ENCODE data around the gene MAZ.
"Not testable (repeated sequence)": the region's sequence is repeated elsewhere in the genome, so short reads cannot be mapped to it uniquely, and the experiment has no call there.

MAZ gene

DNA sequence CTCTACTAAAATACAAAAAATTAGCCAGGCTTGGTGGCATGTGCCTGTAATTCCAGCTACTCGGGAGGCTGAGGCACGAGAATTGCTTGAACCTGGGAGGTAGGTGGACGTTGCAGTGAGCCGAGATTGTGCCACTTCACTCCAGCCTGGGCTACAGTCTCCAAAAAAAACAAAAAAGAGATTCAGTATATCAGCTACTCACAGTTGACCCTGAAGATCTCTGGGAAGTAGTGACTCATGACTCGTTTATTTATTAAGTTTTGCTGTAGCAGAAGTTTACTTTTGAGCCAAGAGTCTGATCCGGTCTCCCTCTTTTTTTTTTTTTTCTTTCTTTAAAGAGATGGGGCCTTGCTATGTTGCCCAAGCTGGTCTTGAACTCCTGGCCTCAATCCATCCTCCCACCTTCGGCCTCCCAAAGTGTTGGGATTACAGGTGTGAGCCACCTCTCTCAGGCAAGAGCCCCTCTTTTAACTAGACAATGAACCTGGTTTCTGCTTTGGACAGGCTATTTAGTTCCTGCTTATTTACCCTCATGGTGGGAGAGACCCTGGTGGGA lies 18.3 kb downstream of the MAZ start:
- peak; percentile 57 for DNase-seq (ENCODE audit: low read depth, low spot score)

DNA sequence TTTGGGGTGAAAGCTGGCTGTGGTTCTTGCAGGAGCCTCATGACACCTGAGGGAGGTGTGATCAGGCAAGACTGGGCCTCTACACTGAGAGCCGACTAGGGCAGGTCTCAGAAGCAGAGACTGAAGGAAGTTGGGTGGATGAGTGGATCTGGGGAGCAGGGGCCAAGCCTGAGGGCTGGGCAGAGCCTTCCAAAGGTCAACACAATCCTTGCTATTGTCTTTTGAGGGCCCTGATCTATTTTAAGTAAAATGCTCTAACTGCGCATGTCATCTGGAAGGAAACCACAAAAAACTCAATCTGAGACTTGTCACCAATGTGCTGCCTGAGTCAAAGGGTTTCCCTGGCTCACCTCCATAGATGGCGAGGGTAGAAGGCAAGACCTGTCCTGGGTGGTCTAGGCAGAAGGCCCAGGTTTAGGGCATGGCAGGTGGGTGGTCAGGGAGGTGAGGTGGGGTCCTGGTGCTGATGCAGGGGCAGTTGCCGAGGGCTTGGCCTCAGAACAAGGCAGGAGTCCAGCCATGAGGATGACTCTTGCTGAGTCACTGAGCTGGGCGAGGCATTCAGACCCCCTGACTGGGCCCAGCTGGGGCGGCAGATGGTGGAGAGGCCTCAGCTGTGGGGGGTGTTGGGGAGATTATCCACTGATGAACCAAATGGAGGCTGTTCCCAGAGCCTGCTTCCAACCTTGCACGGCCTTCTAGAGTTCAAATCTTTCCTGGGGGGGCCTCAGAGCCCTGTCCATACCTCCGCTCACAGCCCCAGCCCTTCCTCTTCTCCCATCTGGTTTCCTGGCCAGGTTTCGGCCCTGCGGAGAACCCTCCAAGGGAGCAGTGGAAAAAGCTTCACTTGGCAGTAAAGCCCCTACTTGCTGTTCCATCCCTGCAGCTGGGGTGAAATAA lies 19.1 kb downstream of the MAZ start:
- DNase-seq (ENCODE audit: low read depth, low spot score), result peak; percentile 80

DNA sequence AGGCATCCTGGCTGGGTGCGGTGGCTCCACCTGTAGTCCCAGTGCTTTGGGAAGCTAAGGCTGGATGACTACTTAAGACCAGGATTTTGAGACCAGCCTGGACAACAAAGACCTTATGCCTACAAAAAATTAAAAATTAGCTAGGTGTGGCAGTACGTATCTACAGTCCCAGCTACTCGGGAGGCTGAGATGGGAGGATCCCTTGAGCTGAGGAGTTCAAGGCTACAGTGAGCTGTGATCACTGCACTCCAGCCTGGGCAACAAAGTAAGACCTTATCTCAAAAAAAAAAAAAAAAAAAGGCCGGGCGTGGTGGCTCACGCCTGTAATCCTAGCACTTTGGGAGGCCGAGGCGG lies 20.0 kb downstream of the MAZ start:
- no peak for DNase-seq (ENCODE audit: low read depth, low spot score)

DNA sequence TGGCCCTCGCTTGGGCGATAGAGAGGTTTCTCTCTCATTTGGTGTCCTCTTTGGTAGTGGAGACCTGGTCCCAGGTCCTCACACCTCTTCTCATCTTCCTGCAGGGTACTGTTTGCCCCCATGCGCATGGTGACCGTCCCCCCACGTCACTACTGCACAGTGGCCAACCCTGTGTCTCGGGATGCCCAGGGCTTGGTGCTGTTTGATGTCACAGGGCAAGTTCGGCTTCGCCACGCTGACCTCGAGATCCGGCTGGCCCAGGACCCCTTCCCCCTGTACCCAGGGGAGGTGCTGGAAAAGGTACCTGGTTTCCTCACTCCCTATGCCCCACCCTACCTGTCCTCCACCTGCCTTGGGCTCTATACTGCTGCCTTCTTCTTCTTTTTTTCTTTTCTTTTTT lies 24.4 kb downstream of the MAZ start:
- DNase-seq (ENCODE audit: low read depth, low spot score), result no peak

DNA sequence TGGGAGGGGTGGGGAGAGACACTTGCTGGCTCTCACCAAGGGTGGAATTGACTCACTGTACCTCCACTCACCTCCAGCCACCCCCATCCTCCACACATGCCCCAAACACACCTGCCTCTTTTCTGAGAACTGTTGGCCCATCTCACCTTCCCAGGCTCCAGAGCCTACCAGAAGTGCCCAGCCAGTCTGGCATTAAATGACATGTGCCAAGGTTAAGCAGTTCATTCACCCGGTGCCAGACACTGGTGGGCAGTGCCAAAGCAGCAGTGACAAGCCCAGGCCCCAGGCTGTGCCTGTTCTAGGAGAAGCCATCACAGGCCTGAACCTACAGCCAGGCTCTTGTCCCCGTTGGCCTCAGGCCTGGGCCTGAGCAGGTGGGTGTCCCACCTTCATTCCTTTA lies 25.2 kb downstream of the MAZ start:
- no peak for DNase-seq (ENCODE audit: low read depth, low spot score)

DNA sequence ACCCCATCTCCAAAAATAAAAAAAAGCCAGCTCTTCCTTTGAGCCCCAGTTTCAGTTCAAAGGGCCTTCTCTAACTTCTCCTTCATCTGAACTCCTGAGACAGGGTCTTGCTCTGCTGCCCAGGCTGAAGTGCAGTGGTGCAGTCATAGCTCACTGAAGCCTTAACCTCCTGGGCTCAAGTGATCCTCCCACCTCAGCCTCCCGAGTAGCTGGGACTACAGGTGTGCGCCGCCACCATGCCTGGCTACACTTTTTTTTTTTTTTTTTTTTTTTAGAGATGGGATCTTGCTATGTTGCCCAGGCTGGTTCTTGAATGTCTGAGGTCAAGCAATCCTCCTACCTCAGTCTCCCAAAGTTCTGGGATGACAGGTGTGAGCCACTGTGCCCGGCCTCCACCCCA lies 26.9 kb downstream of the MAZ start:
- not testable (repeated sequence) for DNase-seq (ENCODE audit: low read depth, low spot score)

DNA sequence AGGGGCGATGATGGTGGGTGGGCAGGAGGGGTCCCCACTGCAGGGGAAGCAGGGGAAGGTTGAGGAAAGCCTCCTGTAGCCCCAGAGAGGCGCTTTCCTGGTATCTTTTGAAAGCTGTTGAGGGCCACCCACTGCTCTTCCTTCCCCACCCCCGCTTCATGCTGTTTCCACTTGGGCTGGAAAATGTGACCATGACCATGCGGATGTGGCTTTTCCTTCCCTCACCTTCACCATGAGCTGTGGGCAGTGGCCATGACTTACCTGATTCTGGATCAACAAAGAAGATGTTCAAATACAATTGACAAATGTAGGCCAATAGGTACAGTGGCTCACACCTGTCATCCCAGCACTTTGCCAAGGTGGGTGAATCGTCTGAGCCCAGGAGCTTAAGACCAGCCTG lies 27.8 kb downstream of the MAZ start:
- no peak for DNase-seq (ENCODE audit: low read depth, low spot score)

DNA sequence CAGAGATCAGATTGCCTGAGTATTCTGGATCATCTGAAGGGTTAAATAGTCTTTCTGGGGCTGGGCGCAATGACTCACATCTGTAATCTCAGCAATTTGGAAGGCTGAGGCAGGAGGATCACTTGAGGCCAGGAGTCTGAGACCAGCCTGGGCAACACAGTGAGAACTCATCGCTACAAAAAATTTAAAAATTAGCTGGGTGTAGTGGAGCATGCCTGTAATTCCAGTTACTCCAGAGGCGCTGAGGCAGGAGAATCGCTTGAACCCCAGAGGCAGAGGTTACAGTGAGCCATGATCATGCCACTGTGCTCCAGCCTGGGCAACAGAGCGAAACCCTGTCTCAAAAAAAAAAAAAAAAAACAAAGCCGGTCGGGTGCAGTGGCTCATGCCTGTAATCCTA lies 29.6 kb downstream of the MAZ start:
- no peak for DNase-seq (ENCODE audit: low read depth, low spot score)

DNA sequence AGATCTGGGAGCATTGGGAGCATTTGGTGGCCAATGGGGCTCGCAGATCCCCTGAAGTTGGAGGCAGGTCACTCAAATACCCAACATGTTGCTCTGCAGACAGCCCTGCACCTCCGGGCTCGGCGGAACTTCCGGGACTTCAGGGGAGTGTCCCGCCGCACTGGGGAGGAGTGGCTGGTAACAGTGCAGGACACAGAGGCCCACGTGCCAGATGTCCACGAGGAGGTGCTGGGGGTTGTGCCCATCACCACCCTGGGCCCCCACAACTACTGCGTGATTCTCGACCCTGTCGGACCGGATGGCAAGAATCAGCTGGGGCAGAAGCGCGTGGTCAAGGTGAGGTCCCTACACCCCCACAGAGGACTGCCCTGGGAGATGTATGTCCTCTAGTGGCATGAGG lies 30.3 kb downstream of the MAZ start:
- DNase-seq (ENCODE audit: low read depth, low spot score), result no peak

DNA sequence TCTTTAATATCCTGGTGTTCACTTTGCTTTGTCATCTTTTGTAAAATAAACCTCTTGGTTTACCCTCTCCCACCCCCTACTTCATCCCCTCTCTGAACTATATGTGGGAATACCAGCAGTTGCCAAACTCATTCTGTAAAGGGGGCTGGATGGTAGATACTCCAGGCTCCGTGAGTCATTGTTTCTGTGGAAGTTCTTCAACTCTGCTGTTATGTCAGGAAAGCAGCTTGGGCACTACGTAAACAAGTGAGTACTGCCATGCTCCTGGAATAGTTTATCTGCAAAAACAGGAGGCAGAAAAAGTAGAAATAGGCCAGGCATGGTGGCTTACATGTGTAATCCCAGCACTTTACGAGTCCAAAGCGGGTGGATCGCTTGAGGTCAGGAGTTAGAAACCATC lies 31.5 kb downstream of the MAZ start:
- peak; percentile 28 for DNase-seq (ENCODE audit: low read depth, low spot score)

DNA sequence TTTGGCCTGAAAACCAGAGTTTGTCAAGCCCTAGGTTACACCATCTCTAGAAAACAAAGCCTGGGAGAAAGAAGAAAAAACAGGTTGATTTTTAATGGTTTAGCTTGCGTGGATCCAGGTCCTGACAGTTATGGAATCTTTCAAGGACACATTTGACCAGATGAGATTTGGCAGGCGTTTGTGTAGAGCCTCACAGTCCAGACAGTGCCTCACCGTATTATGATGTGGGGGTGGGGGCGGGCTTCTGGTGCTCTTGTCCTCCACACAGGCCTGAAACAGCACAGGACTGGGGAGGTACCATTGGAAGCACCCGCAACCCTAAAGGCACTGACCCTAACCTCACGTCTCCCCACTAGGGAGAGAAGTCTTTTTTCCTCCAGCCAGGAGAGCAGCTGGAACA lies 33.5 kb downstream of the MAZ start:
- no peak for DNase-seq (ENCODE audit: low read depth, low spot score)

DNA sequence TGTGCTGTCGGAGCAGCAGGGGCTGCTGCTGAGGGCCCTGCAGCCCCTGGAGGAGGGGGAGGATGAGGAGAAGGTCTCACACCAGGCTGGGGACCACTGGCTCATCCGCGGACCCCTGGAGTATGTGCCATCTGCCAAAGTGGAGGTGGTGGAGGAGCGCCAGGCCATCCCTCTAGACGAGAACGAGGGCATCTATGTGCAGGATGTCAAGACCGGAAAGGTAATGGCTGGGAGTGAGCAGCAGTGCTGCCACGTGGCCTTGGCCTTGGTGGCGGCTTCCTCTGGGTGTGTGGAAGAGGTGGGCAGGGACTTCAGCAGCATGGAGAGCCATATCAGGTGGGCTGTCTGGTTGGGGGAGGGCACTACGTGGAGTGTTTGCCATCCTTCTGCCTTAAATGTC lies 33.9 kb downstream of the MAZ start:
- DNase-seq (ENCODE audit: low read depth, low spot score), result no peak

DNA sequence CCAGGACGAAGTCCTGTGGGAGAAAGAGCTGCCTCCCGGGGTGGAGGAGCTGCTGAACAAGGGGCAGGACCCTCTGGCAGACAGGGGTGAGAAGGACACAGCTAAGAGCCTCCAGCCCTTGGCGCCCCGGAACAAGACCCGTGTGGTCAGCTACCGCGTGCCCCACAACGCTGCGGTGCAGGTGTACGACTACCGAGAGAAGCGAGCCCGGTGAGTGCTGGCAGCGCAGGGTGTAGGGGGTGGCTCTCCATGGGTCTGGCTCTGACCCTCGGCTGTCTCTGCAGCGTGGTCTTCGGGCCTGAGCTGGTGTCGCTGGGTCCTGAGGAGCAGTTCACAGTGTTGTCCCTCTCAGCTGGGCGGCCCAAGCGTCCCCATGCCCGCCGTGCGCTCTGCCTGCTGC lies 35.3 kb downstream of the MAZ start:
- DNase-seq (ENCODE audit: low read depth, low spot score), result no peak

DNA sequence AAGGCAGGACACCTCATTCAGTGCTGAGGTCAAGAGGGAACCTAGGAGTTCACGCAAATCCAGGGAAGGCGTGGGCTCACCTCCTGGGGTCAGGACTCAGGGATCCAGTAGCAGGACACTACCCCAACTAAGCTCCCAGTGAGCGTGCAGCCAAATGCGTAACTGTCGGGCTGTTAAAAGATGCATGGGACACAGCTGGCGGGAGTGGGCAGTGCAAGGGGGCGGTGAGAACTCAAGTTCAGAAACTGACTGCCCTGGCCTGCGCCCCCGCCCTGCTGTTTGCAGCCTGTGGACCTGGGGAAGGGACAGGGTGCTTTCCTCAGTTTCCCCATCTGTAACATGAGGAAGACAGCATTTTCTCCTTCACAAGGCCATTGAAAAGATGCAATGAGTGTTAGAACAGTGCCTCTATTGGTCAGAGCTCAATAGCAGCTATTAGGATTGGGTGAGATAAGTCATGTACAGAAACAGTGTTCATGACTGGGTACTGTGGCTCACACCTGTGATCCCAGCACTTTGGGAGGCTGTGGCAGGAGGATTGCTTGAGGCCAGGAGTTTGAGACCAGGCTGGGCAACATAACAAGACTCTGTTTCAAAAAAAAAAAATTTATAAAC lies 36.5 kb downstream of the MAZ start:
- DNase-seq (ENCODE audit: low read depth, low spot score), result no peak

DNA sequence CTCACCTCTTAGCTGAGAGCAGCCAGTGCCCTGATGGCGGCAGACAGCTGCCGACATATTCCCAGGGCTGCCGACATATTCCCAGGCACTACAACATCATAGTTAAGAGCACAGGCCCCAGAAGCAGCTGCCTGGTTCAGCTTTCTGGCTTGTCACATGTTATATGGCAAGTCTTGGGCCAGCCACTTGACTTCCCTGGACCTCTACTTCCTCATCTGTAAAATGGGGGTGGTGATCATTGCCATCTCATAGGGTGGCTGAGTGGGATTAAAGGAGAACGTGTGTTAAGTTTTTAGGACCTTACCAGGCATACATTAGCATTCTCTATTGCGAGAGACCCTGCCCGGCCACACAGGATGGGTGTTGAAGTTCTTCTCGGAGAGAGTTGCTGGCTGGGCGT lies 37.6 kb downstream of the MAZ start:
- no peak for DNase-seq (ENCODE audit: low read depth, low spot score)

DNA sequence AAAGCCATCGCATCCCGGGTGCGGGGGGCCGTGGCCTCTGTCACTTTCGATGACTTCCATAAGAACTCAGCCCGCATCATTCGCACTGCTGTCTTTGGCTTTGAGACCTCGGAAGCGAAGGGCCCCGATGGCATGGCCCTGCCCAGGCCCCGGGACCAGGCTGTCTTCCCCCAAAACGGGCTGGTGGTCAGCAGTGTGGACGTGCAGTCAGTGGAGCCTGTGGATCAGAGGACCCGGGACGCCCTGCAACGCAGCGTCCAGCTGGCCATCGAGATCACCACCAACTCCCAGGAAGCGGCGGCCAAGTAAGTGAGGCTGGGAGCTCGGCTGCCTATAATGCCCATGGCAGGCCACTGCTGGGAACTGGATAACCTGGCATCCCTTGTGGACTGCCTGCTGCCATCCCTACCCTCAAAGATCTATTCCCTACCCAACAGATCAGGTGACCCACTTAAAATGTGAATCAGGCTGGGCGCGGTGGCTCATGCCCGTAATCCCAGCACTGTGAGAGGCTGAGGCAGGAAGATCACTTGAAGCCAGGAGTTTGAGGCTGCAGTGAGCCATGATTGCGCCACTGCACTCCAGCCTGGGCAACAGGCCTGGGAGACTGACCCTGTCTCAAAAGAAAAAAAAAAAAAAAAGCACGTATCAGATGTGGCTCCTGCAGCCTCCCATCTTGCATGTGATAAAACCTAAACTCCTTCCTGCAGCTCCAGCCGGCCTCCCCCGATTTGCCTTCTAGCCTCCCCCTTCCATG lies 38.4 kb downstream of the MAZ start:
- DNase-seq (ENCODE audit: low read depth, low spot score), result no peak

DNA sequence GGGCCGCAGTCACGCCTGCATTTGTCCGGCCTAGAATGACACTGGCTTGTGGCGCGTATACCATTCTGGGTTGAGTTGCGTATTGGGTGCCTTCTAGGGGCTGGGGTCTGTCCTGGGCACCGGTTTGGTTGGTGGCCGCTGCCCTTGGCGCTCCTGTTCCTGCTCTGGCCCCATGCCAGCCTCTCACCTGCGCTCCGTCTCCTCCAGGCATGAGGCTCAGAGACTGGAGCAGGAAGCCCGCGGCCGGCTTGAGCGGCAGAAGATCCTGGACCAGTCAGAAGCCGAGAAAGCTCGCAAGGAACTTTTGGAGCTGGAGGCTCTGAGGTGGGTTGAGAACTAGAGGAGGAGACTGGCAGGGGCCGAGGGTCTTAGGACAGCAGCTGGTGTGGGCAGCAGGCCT lies 39.3 kb downstream of the MAZ start:
- DNase-seq (ENCODE audit: low read depth, low spot score), result no peak

DNA sequence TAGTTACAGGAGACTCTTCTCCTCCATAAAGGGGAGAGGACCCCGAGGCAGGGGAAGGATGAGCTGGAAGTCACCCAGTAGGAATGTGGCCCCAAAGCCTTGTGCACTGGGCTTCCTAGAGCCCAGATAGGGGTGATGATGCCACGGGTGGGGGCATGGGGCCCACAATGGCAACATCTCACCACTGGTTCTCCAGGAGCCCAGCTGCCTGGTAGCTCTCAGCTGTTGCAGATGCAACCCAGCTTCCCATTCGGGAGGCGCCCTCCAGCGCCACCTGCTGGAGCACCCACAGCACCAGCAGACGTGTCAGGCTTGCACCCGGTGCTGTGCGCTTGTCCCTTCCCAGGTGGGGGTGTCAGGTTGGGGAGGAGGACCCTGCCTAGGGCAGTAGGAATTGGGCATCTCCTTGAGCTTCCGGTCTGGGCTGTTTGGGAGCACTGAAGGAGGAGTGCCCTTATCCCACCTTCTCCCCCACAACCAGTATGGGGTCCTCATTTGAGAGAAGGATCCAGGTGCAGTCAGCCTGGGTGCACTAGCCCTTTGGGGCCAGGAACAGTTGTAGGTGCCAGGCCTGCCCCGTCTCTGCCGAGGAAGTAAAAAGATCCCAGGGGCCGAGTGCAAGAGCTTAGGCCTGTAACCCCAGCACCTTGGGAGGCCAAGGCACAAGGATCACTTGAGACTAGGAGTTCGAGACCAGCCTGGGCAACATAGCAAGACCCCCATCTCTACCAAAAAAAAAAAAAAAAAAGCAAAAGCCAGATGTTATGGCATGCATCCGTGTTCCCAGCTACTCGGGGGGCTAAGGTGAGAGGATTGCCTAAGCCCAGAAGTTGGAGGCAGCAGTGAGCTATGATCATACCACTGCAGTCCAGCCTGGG lies 42.3 kb downstream of the MAZ start:
- peak; percentile 72 for DNase-seq (ENCODE audit: low read depth, low spot score)

DNA sequence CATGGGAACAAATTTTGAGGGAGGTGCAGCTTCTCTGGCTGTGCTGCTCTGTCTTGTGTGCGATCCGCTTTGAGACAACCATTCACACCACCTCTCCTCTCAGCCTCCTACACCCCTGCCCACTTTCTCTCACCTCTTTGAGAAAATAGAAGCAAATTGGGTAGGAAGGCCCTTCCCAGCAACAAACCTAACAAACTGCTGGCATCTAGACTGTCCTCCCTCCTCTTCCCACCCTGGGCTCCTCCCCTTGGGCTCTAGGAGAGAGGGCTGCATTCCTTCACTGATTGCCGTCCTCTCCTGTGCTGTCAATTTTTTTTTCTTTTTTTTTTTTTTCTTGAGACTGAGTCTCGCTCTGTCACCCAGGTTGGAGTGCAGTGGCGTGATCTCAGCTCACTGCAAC lies 43.2 kb downstream of the MAZ start:
- DNase-seq (ENCODE audit: low read depth, low spot score), result peak; percentile 42

DNA sequence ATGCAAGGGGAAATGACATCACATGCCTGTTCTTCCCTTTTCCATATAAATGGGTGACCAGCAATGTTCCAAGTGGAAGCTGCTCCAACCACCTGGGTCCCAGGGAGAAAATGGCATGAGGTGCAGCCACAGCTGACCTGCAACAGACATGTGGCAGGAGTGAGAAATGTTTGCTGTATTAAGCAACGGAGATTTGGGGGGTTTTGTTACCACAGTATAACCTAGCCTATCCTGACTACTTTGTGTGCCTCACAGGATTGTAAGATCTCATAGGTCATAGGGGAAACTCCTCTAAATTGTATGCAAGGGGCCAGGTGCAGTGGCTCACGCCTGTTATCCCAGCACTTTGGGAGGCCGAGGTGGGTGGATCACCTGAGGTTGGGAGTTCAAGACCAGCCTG lies 44.7 kb downstream of the MAZ start:
- DNase-seq (ENCODE audit: low read depth, low spot score), result no peak

DNA sequence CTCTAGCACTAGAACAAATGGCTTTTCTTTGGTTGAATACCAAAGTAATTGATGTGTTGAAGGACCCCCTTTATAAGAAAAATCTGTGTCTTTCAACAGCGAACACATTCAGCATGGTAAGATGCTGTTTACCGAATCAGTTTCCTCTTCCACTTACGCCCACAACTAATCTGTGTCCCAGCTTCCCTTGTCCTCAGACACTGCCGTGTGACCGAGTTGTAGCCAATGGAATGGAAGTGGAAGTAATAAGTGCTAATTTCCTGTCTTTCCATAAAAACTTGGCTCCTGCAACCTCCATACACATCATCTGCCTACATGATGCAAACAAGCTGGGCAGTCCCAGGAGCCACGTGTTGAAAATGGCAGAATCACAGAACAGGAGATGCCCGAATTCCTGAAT lies 46.3 kb downstream of the MAZ start:
- no peak for DNase-seq (ENCODE audit: low read depth, low spot score)

All from astrocyte of the hippocampus (primary cell).